Ishikawa (cell line): Measurements from ENCODE around the gene MRPL21.

Experiments
- CEBPB ChIP-seq: IDR thresholded peaks from 2 replicates; pipeline ENCODE4 v1.6.1; 2012
- CREB1 ChIP-seq: IDR thresholded peaks from 2 replicates; pipeline ENCODE4 v1.6.1; 2012; ENCODE audit warnings: low read depth
- EGR1 ChIP-seq: IDR thresholded peaks from 2 replicates; pipeline ENCODE4 v1.6.1; 2012
- EP300 ChIP-seq: IDR thresholded peaks from 2 replicates; pipeline ENCODE4 v1.6.1; 2012; ENCODE audit warnings: borderline replicate concordance
- FOXM1 ChIP-seq: IDR thresholded peaks from 2 replicates; pipeline ENCODE4 v1.6.1; 2012; ENCODE audit warnings: low read depth, borderline replicate concordance
- MAX ChIP-seq: IDR thresholded peaks from 2 replicates; pipeline ENCODE4 v1.6.1; 2012
- NFIC ChIP-seq: IDR thresholded peaks from 2 replicates; pipeline ENCODE4 v1.6.1; 2012
- RAD21 ChIP-seq: IDR thresholded peaks from 2 replicates; pipeline ENCODE4 v1.6.1; 2012; ENCODE audit warnings: low read depth
- REST ChIP-seq: IDR thresholded peaks from 2 replicates; pipeline ENCODE4 v1.6.1; 2012; ENCODE audit warnings: low read depth, mild to moderate bottlenecking
- TAF1 ChIP-seq: IDR thresholded peaks from 2 replicates; pipeline ENCODE4 v1.6.1; 2012; ENCODE audit warnings: low read depth, mild to moderate bottlenecking
- TCF12 ChIP-seq: IDR thresholded peaks from 2 replicates; pipeline ENCODE4 v1.6.1; 2012; ENCODE audit warnings: low read depth
- TEAD4 ChIP-seq: IDR thresholded peaks from 2 replicates; pipeline ENCODE4 v1.6.1; 2012
- USF1 ChIP-seq: IDR thresholded peaks from 2 replicates; pipeline ENCODE4 v1.6.1; 2012
- YY1 ChIP-seq: IDR thresholded peaks from 2 replicates; pipeline ENCODE4 v1.6.1; 2012; ENCODE audit warnings: low read depth
- ZBTB7A ChIP-seq: IDR thresholded peaks from 2 replicates; pipeline ENCODE4 v1.6.1; 2012; ENCODE audit warnings: low read depth

The MRPL21 gene

GRCh38 chr11:68927280-68928135 lies 23.9 kb upstream of the MRPL21 start:
- no peak for TF ChIP-seq TCF12
- no peak for TF ChIP-seq USF1
- TF ChIP-seq ZBTB7A, result no peak
- no peak for TF ChIP-seq FOXM1
- TF ChIP-seq NFIC, result no peak
- no peak for TF ChIP-seq YY1
- no peak for TF ChIP-seq TEAD4
- no peak for TF ChIP-seq EGR1
- TF ChIP-seq MAX, result no peak
- TF ChIP-seq CREB1, result no peak
- no peak for TF ChIP-seq RAD21
- TF ChIP-seq EP300, result no peak
- TF ChIP-seq CEBPB, result no peak
- no peak for TF ChIP-seq TAF1
- no peak for TF ChIP-seq REST

GRCh38 chr11:68925611-68926010 lies 22.0 kb upstream of the MRPL21 start:
- TF ChIP-seq USF1, result no peak
- no peak for TF ChIP-seq EP300
- no peak for TF ChIP-seq MAX
- TF ChIP-seq ZBTB7A, result no peak

- TF ChIP-seq TAF1 (no peak), EGR1 (no peak), ZBTB7A (no peak), RAD21 (no peak), FOXM1 (no peak), EP300 (no peak), YY1 (no peak), CREB1 (no peak), USF1 (no peak)
Measured at GRCh38 chr11:68924073-68924925, 20.7 kb upstream of the MRPL21 start.

GRCh38 chr11:68923614-68924013 lies 20.0 kb upstream of the MRPL21 start:
- TF ChIP-seq CREB1, result no peak
- TF ChIP-seq EGR1, result no peak
- no peak for TF ChIP-seq NFIC
- no peak for TF ChIP-seq EP300
- TF ChIP-seq TEAD4, result no peak
- TF ChIP-seq USF1, result no peak

GRCh38 chr11:68916439-68916838 lies 12.8 kb upstream of the MRPL21 start:
- no peak for TF ChIP-seq RAD21
- no peak for TF ChIP-seq NFIC
- no peak for TF ChIP-seq YY1
- no peak for TF ChIP-seq REST
- no peak for TF ChIP-seq MAX
- TF ChIP-seq ZBTB7A, result no peak
- no peak for TF ChIP-seq EGR1
